K562 (cell line): ENCODE data around the gene TPRG1L. TPM values are rescaled to one million over a fixed set of nuclear protein-coding genes. Genes with fewer than 3 reads are reported as not detected.

Source experiments
- ATAC-seq: fragments of 200-7000 bp; cut with Tn5 transposase; 3 replicates; pipeline ENCODE4 v1.9.1; 2020; ENCODE audit warnings: moderate library complexity
- BruUV-seq: library from RNA; stranded (reverse); fragments of 400-500 nt; replicated peaks from 2 replicates; lab custom pipeline; 2021; lab: Mats Ljungman, UMichigan
- CTCF ChIA-PET: fragments of 300-600 bp; formaldehyde crosslinking; extraction: SDS; loops from one replicate; lab custom pipeline; 2021; ENCODE audit warnings: low intra/inter-chr PET ratio; lab: Yijun Ruan, JAX
- POLR2A ChIA-PET: fragments of 300-600, 350-650 bp; sonication (Branson Sonifier 250); formaldehyde crosslinking; extraction: SDS; loops from one replicate; lab custom pipeline; 2021; ENCODE audit warnings: antibody characterized with exemption, inconsistent platforms; lab: Yijun Ruan, JAX
- DNase-seq, 4 experiments: peaks; one replicate each; pipeline versions ENCODE4 v3.0.0 to v3.0.0-alpha.2; 2011 to 2018; ENCODE audit warnings: low spot score in 3 of 4, mixed read lengths in 3 of 4; ENCODE audit errors: extremely low read depth in 1 of 4
- FAIRE-seq: peaks from 2 replicates; lab custom pipeline; 2011; peaks lifted over from hg19 to GRCh38; lab: Jason Lieb, UNC
- H2AFZ ChIP-seq: 2 replicates; pipeline ENCODE4 v1.6.0; 2011; ENCODE audit warnings: low read depth, low read length, control low read depth, inconsistent platforms
- H3K27ac ChIP-seq: fragments of 200-600 bp; 3 replicates; pipeline ENCODE4 v1.8.0; 2011; ENCODE audit warnings: low read depth, mild to moderate bottlenecking, control low read depth, inconsistent platforms, low read length, moderate library complexity, mixed read lengths; ENCODE audit errors: extremely low read depth
- H3K27me3 ChIP-seq, 2 experiments: fragments of 300-600 bp in 1 of 2; 2 replicates in 1 of 2; 3 replicates in 1 of 2; pipeline versions ENCODE4 v1.6.0 to v1.8.0; 2011; ENCODE audit warnings: inconsistent platforms in 2 of 2, low read length in 2 of 2, mild to moderate bottlenecking in 1 of 2, mixed read lengths in 1 of 2, moderate library complexity in 1 of 2; ENCODE audit not compliant: control insufficient read depth in 2 of 2, insufficient read depth in 2 of 2
- H3K36me3 ChIP-seq: fragments of 300-600 bp; 3 replicates; pipeline ENCODE4 v1.8.0; 2011; ENCODE audit warnings: mild to moderate bottlenecking, low read length, inconsistent platforms; ENCODE audit not compliant: control insufficient read depth, insufficient read depth
- H3K4me1 ChIP-seq, 2 experiments: fragments of 200-600 bp in 1 of 2; replicated peaks in 1 of 2; 2 replicates in 1 of 2; 3 replicates in 1 of 2; pipeline versions ENCODE4 v1.5.1 to v1.8.0; 2011; ENCODE audit warnings: inconsistent platforms in 2 of 2, low read length in 2 of 2, mild to moderate bottlenecking in 1 of 2, mixed read lengths in 1 of 2, moderate library complexity in 1 of 2; ENCODE audit not compliant: control insufficient read depth in 2 of 2, insufficient read depth in 2 of 2
- H3K4me2 ChIP-seq: 2 replicates; pipeline ENCODE4 v1.6.1; 2011; ENCODE audit warnings: low read length, control low read depth, inconsistent platforms, mixed read lengths; ENCODE audit not compliant: insufficient read depth
- H3K4me3 ChIP-seq: fragments of 200-600 bp; sonication (generic), shearing (Covaris generic); 2 replicates; pipeline ENCODE4 v1.5.1; 2016; ENCODE audit warnings: control low read depth, inconsistent platforms
- H3K79me2 ChIP-seq: fragments of 200-600 bp; 3 replicates; pipeline ENCODE4 v1.8.0; 2011; ENCODE audit warnings: low read length, inconsistent platforms; ENCODE audit not compliant: control insufficient read depth, insufficient read depth
- H3K9ac ChIP-seq, 2 experiments: 2 replicates each; pipeline versions ENCODE4 v1.6.0 to v1.6.1; 2011; ENCODE audit warnings: low read depth in 2 of 2, low read length in 2 of 2, control low read depth in 1 of 2, inconsistent platforms in 1 of 2, mild to moderate bottlenecking in 1 of 2, mixed read lengths in 1 of 2; ENCODE audit not compliant: insufficient read depth in 1 of 2
- H3K9me1 ChIP-seq: one replicate; pipeline ENCODE4 v1.6.0; 2011; ENCODE audit warnings: inconsistent platforms, mild to moderate bottlenecking, low read length, moderate library complexity; ENCODE audit not compliant: control insufficient read depth, insufficient read depth
- H3K9me3 ChIP-seq: replicated peaks from 2 replicates; pipeline ENCODE4 v1.5.1; 2011; ENCODE audit warnings: low read depth, low read length, inconsistent platforms; ENCODE audit not compliant: control insufficient read depth, insufficient read depth
- H4K20me1 ChIP-seq: replicated peaks from 2 replicates; pipeline ENCODE4 v1.6.1; 2011; ENCODE audit warnings: low read length, inconsistent platforms, mixed read lengths; ENCODE audit not compliant: control insufficient read depth, insufficient read depth
- ATF6 ChIP-seq: sonication (generic); formaldehyde crosslinking; IDR thresholded peaks from 2 replicates; pipeline ENCODE4 v1.4.0; 2020; ENCODE audit warnings: mild to moderate bottlenecking, missing genetic modification reagents
- E2F4 ChIP-seq: sonication (generic); formaldehyde crosslinking; IDR thresholded peaks from 2 replicates; pipeline ENCODE4 v1.8.0; 2022; ENCODE audit warnings: mild to moderate bottlenecking, low read depth, missing genetic modification reagents
- HBP1 ChIP-seq: fragments of 450-650 bp; formaldehyde crosslinking; IDR thresholded peaks from 2 replicates; pipeline ENCODE4 v1.4.0; 2022; ENCODE audit warnings: missing genetic modification characterization
- ID3 ChIP-seq, 2 experiments: fragments of 250-450 bp in 1 of 2; fragments of 450-650 bp in 1 of 2; sonication (Bioruptor Pico) in 1 of 2; IDR thresholded peaks; 2 replicates each; pipeline versions ENCODE4 v1.6.1 to v1.8.0; 2016 to 2021; ENCODE audit warnings: mild to moderate bottlenecking in 2 of 2, moderate library complexity in 2 of 2, missing compliant biosample characterization in 1 of 2, missing genetic modification characterization in 1 of 2
- NR4A1 ChIP-seq, 2 experiments: fragments of 250-450 bp in 1 of 2; fragments of 450-650 bp in 1 of 2; sonication (Bioruptor Pico) in 1 of 2; IDR thresholded peaks; 2 replicates each; pipeline versions ENCODE4 v1.4.0 to v1.6.1; 2016 to 2020; ENCODE audit warnings: mild to moderate bottlenecking in 2 of 2, missing compliant biosample characterization in 1 of 2, missing genetic modification characterization in 1 of 2, moderate library complexity in 1 of 2
- SMAD1 ChIP-seq: fragments of 150-350 bp; IDR thresholded peaks from 2 replicates; pipeline ENCODE4 v1.6.1; 2014; ENCODE audit warnings: low read length, low read depth; ENCODE audit not compliant: partially characterized antibody
- ZNF3 ChIP-seq: fragments of 250-450 bp; sonication (Bioruptor Pico); IDR thresholded peaks from 2 replicates; pipeline ENCODE4 v1.5.0; 2021; ENCODE audit warnings: mild to moderate bottlenecking, moderate library complexity
- ZNF354B ChIP-seq: fragments of 250-450 bp; sonication (Bioruptor Pico); IDR thresholded peaks from 2 replicates; pipeline ENCODE4 v1.4.0; 2020
- ZSCAN32 ChIP-seq: fragments of 450-650 bp; formaldehyde crosslinking; IDR thresholded peaks from 2 replicates; pipeline ENCODE4 v1.4.0; 2020; ENCODE audit warnings: mild to moderate bottlenecking, moderate library complexity
- WGBS: fragments of 100-300 bp; shearing (Covaris generic); methylation state at CpG from one replicate; pipeline ENCODE4 v1.1.6; 2016; ENCODE audit warnings: low coverage, mixed read lengths; ENCODE audit not compliant: insufficient coverage; ENCODE audit errors: missing lambda C conversion rate; 5-methylcytosine and 5-hydroxymethylcytosine counted together
- in situ Hi-C: fragments of 300-500 bp; cut with MboI; formaldehyde crosslinking; loops from 4 replicates; pipeline ENCODE4 v1.15.0; 2018; ENCODE audit warnings: inconsistent platforms, mixed read lengths
- intact Hi-C: fragments of 100-400 bp; cut with micrococcal nuclease; formaldehyde crosslinking; loops from 2 replicates; pipeline ENCODE4 v1.14.2; 2022
- polyA plus RNA-seq, 8 experiments: library from polyadenylated mRNA; depleted of rRNA in 4 of 8; stranded (reverse) in 5 of 8; unstranded in 3 of 8; fragments of >200 nt; fragmentation: Nextera tagmentation in 2 of 8; fragmentation: Illumina TruSeq in 1 of 8; extraction: Ambion mirVana in 2 of 8; extraction: Trizol in 1 of 8; gene quantifications; 2 replicates each; pipeline versions ENCODE4 v1.2.1 to v1.2.3, GENCODE V29; 2011 to 2014; ENCODE audit warnings: inconsistent platforms in 1 of 8, missing spikeins in 1 of 8
- total RNA-seq, 7 experiments: library from RNA; depleted of rRNA in 6 of 7; stranded (reverse); fragments of >200 nt in 6 of 7; fragmentation: Illumina TruSeq in 2 of 7; extraction: Trizol in 2 of 7; gene quantifications; 2 replicates each; pipeline versions ENCODE4 v1.2.1 to v1.2.3, GENCODE V29; 2011 to 2021; ENCODE audit warnings: low replicate concordance in 1 of 7

The TPRG1L gene
- total and polyA plus RNA-seq, 9 of the 15 experiments (the other 6 are each of a cell fraction or from before 2014, with no cell fraction given), result 1.6 to 11.0 (median 6.2) TPM

GRCh38 chr1:3636080-3636479, 11.3 kb downstream of the TPRG1L start:
- no peak for ATAC-seq
- H3K9ac ChIP-seq, result no peak overlapping the region
- in situ Hi-C loops, result no loop called here
- TF ChIP-seq ZNF354B (CRISPR knock-in tag) (no peak), HBP1 (no peak)
- TF ChIP-seq, all 486 proteins: peak for 0
- Histone ChIP-seq H4K20me1 (0 out of 2 replicates have a peak, but pooled peaks cover 3% of the 10 kb centered on the region), H3K9me3 (no peaks in the 10 kb centered on the region), H3K4me3 (no peak overlapping the region), H3K9me1 (no peaks in the 10 kb centered on the region), H3K4me2 (no peak overlapping the region), H3K79me2 (no peaks in the 10 kb centered on the region), H3K36me3 (peaks cover 54% of the 10 kb centered on the region; the same call in 2 of the 3 replicates), H2AFZ (no peak overlapping the region), H3K4me1 (peaks cover 0 to 16% of the 10 kb centered on the region in 2 experiments; a peak in 1 of 5 replicates), H3K27ac (no peak overlapping the region), H3K27me3 (no peaks in the 10 kb centered on the region)
- WGBS, result 85% methylated on average over 14 of the region's 14 CpGs
- POLR2A ChIA-PET, result interaction anchor here (0.6 to 1.2 kb wide), 2 partner anchors 26 to 84 kb away, joined by 3 read pairs; no protein-coding TSS in a partner anchor
- FAIRE-seq (no peak), DNase-seq (no peak)
- CTCF ChIA-PET, result no interaction called here
- no TSS peak for BruUV-seq
- intact Hi-C loops, result no loop called here

- POLR2A ChIA-PET, result interaction anchor here (0.6 to 1.2 kb wide), 2 partner anchors 25 to 83 kb away, joined by 3 read pairs; no protein-coding TSS in a partner anchor
- no TSS peak for BruUV-seq
- no peak overlapping the region for H3K27ac ChIP-seq
- CTCF ChIA-PET, result no interaction called here
- H3K27me3 ChIP-seq, result no peaks in the 10 kb centered on the region
- H3K4me2 ChIP-seq, result no peak overlapping the region
- no peak overlapping the region for H3K9ac ChIP-seq
- ATAC-seq (no peak), FAIRE-seq (no peak), DNase-seq (no peak)
- H3K4me1 ChIP-seq, result peaks cover 0 to 15% of the 10 kb centered on the region in 2 experiments; a peak in 1 of 5 replicates
- WGBS, result 88% methylated on average over 11 of the region's 11 CpGs
- no peaks in the 10 kb centered on the region for H3K79me2 ChIP-seq
- H3K4me3 ChIP-seq, result no peak overlapping the region
- peaks cover 57% of the 10 kb centered on the region; the same call in 2 of the 3 replicates for H3K36me3 ChIP-seq
- in situ Hi-C loops, result no loop called here
- no peak overlapping the region for H2AFZ ChIP-seq
- intact Hi-C loops, result no loop called here
- H3K9me1 ChIP-seq, result no peaks in the 10 kb centered on the region
- H4K20me1 ChIP-seq, result 0 out of 2 replicates have a peak, but pooled peaks cover 7% of the 10 kb centered on the region
- H3K9me3 ChIP-seq, result no peaks in the 10 kb centered on the region
- no peak for TF ChIP-seq ATF6 (CRISPR knock-in tag)
- no peak for TF ChIP-seq ID3 (CRISPR knock-in tag; IDR thresholded peaks at IDR 0.05)
- no peak for TF ChIP-seq ID3 (tag; IDR thresholded peaks at IDR 0.05)
- TF ChIP-seq ZNF3 (CRISPR knock-in tag), result no peak
- no peak for TF ChIP-seq E2F4 (CRISPR knock-in tag)
- no peak for TF ChIP-seq ZSCAN32 (CRISPR knock-in tag)
- no peak for TF ChIP-seq SMAD1
- no peak for TF ChIP-seq NR4A1 (CRISPR knock-in tag; IDR thresholded peaks at IDR 0.05)
- no peak for TF ChIP-seq NR4A1 (tag; IDR thresholded peaks at IDR 0.05)
Observed at GRCh38 chr1:3636531-3636930, 11.7 kb downstream of the TPRG1L start.
